GM18517 (cell line): ENCODE measurements around the gene L3MBTL3.
A peak's percentile ranks its signal among the peaks of the same experiment; 100 is the strongest.
"Not testable (repeated sequence)": the region's sequence is repeated elsewhere in the genome, so short reads cannot be mapped to it uniquely, and the experiment has no call there.

Experiments
- ATAC-seq: cut with Tn5 transposase; IDR thresholded peaks from one replicate; pipeline ENCODE4 v1.9.1; 2021; ENCODE audit warnings: mild to moderate bottlenecking, moderate library complexity; ENCODE audit not compliant: unreplicated experiment

Gene L3MBTL3

GRCh38 chr6:130134582-130134981 is 116.2 kb downstream of the L3MBTL3 start:
- no peak for ATAC-seq

- no peak for ATAC-seq
Measured at GRCh38 chr6:130136798-130137197, 118.4 kb downstream of the L3MBTL3 start.

DNA sequence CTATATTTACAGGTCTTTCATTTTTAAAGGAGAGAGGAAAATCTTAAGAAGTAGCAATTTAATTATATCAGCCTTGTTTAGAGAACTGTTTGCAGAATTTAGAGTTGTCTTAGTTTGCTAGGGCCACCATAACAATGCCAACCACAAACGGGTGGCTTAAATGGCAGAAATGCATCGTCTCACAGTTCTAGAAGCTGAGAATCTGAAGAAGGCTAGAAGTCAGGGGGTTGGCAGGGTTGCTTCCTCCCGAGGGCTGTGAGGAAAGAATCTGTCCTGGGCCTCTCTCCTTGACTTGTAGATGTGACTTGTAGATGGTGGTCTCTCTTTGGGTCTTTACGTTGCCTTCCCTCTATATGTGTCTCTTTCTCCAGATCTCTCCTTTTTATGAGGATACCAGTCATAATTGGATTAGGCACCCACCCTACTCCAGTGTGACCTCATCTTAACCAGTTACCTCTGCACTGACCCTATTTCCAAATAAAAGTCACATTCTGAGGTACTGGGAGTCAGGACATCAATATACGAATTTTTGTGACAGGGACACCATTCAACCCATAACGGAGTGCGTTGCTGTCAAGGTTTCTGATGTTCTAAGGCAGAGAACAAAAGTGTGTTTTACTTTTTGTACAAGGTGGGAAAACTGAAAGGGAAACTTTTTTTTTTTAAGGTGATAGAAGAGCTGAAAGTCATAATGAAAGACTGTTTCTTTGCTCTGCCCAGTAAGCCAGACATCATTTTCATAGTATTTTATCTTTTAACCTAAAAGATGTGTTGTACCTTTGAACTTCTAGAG is 119.9 kb downstream of the L3MBTL3 start:
- peak; percentile 86 for ATAC-seq

GRCh38 chr6:130138909-130139242 is 120.5 kb downstream of the L3MBTL3 start:
- peak; percentile 33 for ATAC-seq

DNA sequence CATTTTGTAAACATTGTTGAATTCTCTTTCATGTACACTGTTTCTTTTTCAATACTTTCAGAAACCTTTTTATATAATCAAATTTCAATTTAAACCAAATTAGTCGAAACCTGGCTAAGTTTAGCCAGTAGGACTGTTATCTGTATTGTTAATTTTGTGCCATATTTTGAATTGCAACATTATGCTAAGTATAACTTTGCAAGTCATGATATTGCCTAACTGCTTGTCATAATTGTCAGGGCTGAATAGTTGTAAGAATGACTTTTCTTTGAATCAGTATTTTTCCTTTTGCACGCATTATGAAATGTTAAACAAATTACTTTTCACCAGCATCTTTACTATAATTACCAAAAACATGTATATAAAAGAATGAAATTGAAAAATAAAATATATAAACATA is 121.7 kb downstream of the L3MBTL3 start:
- ATAC-seq = no peak

GRCh38 chr6:130143709-130144108 is 125.3 kb downstream of the L3MBTL3 start:
- ATAC-seq = no peak

DNA sequence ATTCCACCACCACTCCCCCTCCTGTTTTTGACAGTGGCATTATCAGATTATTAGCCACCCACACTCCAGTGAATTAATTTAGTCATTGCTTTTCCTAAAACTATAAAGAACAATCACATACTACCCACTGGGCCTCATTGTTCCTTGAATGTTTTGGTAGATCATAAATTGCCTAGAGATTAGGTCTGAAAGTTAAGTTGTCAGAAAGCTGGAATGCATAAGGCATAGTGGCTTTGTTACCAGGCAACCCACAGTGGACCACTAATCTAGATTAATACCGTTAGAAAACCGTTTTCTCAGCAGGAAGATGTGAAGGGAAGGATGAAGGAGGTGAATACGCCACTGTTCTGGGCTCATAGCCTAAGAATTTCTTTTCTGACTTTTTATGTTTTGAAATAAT is 128.7 kb downstream of the L3MBTL3 start:
- ATAC-seq = no peak

- ATAC-seq = no peak
Measured at GRCh38 chr6:130148181-130148580, 129.8 kb downstream of the L3MBTL3 start.

DNA sequence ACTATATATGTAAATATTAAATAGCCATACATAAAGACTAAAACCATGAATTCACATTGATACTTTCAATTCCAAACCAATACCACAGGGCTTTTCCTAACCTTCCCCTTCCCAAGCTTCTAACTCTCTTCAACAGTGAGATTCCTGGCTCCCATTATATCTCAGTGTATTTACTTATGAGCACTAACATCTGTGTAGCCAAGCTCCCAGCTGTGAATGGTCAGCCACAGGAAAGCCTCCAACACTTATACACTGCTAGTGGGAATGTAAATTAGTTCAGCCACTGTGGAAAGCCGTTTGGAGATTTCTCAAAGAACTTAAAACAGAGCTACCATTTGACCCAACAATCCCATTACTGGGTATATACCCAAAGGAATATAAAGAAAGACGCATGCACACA is 130.6 kb downstream of the L3MBTL3 start:
- ATAC-seq = not testable (repeated sequence)

DNA sequence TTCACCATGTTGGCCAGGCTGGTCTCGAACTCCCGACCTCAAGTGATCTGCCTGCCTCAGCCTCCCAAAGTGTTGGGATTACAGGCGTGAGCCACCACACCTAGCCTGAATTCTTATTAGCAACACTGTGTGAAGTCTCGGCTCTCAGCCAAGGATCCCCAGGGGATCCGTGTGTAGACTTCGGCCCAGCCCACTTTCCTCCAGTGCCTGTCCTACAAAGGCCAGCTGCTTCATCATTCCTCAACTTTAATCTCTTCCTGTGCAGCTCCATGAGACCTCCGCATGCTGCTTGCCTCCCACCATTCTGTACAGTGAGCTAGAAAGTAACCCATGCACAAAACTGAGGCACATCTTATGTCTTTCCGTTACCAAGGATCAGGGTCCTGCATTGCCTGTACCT is 132.5 kb downstream of the L3MBTL3 start:
- no peak for ATAC-seq

GRCh38 chr6:130152908-130153510 is 134.6 kb downstream of the L3MBTL3 start:
- no peak for ATAC-seq

GRCh38 chr6:130156908-130157307 is 138.5 kb downstream of the L3MBTL3 start:
- ATAC-seq = no peak

GRCh38 chr6:130158056-130158455 is 139.7 kb downstream of the L3MBTL3 start:
- no peak for ATAC-seq

DNA sequence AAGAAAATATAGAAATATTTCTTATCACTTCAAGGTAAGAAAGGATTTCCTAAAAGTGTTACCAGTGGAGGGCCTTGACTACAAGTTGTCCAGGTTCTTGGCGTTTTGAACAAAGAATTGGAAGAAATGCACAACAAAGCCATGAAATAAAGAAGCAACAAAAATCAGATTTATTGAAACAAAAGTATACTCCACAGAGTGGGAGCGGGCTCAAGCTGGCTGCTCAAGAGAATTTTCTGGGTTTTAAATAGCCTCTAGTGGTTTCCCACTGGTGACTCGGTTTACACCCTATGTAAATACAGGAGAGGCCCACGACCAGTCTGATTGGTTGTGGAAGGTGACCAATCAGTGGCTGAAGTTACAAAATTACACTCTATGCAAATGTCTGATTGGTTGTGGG is 140.2 kb downstream of the L3MBTL3 start:
- ATAC-seq = no peak

DNA sequence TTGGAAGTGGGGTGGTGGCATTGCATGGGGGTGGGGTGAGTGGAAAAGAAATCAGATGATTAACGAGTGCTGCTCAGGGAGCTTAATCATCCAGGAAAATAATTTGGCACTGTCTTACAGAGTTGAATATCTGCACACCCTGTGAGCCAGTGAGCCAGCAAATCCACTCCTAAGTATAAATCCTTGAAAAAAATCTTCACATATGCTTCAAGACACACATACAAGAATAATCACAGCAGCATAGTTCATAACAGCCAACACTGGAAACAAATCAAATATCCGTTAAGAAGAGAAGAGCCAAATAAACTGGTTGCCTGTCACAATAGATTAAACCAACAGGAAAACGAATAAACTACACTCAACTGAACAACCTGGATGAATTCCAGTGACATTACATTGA is 141.6 kb downstream of the L3MBTL3 start:
- no peak for ATAC-seq

GRCh38 chr6:130161683-130162404 is 143.5 kb downstream of the L3MBTL3 start:
- no peak for ATAC-seq

DNA sequence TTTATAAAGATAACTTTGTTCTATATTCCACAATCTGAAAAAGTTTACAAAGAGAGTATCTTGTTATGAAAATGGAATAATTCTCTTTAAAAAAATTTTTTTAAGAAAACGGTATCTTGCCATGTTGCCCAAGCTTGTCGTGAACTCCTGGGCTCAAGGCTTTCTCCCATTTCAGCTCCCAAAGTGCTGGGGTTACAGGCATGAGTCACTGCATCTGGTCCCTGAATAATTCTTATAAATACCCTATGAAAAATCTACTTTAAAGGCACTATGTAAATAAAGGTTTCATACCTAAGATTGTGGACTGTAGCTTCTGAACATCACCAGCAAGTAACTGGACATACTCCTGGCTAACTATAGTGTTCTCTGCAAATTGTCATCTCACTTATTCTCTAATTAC is 144.0 kb downstream of the L3MBTL3 start:
- no peak for ATAC-seq

DNA sequence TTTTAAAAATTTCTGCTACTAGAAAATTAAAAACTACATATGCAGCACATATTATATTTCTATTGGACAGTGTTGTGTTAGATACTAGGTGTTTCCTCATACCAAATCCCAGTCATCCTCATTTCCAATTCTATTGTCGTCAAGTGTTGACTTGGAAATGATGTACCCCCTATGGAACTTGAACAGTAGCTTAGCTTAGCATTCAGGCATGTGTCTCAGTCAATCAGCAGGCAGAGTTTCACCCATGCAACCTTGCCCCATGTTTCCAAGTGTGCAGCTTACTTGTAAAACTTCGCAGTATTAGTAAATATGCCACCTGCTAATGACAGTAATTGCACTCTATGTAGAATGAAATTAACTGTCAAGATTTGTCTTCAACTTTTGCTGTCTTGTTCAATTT is 144.9 kb downstream of the L3MBTL3 start:
- no peak for ATAC-seq

GRCh38 chr6:130164251-130164650 is 145.9 kb downstream of the L3MBTL3 start:
- ATAC-seq = no peak

- ATAC-seq = no peak
Measured at GRCh38 chr6:130167655-130168054, 149.3 kb downstream of the L3MBTL3 start.

DNA sequence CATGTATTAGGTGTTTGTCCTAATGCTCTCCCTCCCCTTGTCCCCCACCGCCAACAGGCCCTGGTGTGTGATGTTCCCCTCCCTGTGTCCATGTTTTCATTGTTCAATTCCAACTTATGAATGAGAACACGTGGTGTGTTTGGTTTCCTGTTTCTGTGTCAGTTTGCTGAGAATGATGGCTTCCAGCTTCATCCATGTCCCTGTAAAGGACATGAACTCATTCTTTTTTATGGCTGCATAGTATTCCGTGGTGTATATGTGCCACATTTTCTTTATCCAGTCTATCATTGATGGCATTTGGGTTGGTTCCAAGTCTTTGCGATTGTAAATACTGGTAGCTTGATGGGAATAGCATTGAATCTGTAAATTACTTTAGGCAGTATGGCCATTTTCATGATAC is 151.8 kb downstream of the L3MBTL3 start:
- not testable (repeated sequence) for ATAC-seq

DNA sequence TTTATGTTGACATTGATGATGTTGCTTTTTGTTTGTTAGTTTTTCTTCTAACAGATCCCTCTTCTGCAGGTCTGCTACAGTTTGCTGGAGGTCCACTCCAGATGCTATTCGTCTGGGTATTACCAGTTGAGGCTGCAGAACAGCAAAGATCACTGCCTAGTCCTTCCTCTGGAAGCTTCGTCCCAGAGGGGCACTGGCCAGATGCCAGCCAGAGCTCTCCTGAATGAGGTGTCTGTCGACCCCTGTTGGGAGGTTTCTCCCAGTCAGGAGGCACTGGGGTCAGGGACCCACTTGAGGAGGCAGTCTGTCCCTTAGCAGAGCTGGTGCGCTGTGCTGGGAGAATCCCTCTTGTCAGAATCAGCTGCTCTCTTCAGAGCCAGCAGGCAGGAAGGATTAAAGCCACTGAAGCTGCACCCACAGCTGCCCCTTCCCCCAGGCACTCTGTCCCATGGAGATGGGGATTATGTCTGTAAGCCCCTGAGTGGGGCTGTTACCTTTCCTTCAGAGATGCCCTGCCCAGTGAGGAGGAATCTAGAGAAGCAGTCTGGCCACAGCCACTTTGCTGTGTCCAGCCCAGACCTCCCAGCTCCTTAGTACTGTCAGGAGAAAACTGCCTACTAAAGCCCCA is 155.1 kb downstream of the L3MBTL3 start:
- ATAC-seq = not testable (repeated sequence)
